Osteocyte (in vitro differentiated cells): Measurements from ENCODE around the gene OAF. TPM values are rescaled to one million over a fixed set of nuclear protein-coding genes. Genes with fewer than 3 reads are reported as not detected.

ENCODE experiments used
- DNase-seq: peaks from one replicate; pipeline ENCODE4 v3.0.0; 2021; ENCODE audit warnings: mixed read lengths; ENCODE audit not compliant: unreplicated experiment; ENCODE audit errors: extremely low spot score
- H3K27ac Mint-ChIP-seq: one replicate; pipeline ENCODE4 v1.8.0; 2021; ENCODE audit warnings: mild to moderate bottlenecking, mixed read lengths; ENCODE audit not compliant: unreplicated experiment
- H3K27me3 Mint-ChIP-seq: one replicate; pipeline ENCODE4 v1.8.0; 2021; ENCODE audit warnings: mixed read lengths; ENCODE audit not compliant: unreplicated experiment
- H3K36me3 Mint-ChIP-seq: one replicate; pipeline ENCODE4 v1.8.0; 2021; ENCODE audit warnings: mixed read lengths; ENCODE audit not compliant: unreplicated experiment
- H3K4me1 Mint-ChIP-seq: one replicate; pipeline ENCODE4 v1.8.0; 2021; ENCODE audit warnings: mixed read lengths; ENCODE audit not compliant: unreplicated experiment
- H3K4me3 Mint-ChIP-seq: one replicate; pipeline ENCODE4 v1.8.0; 2021; ENCODE audit warnings: mild to moderate bottlenecking, moderate library complexity, mixed read lengths; ENCODE audit not compliant: unreplicated experiment
- H3K9me3 Mint-ChIP-seq: one replicate; pipeline ENCODE4 v1.8.0; 2021; ENCODE audit warnings: mixed read lengths; ENCODE audit not compliant: unreplicated experiment
- total RNA-seq: library from RNA; stranded (reverse); gene quantifications from 2 replicates; pipeline ENCODE4 v1.2.1, GENCODE V29; 2021
- TF ChIP-seq, protein P1 (sequence below): fragments of 200-600 bp; sonication (generic); IDR thresholded peaks from 2 replicates; pipeline ENCODE4 v1.5.0; 2021; ENCODE audit warnings: antibody characterized with exemption, mild to moderate bottlenecking, moderate library complexity

The OAF gene
- total RNA-seq, 1 donor from 2014 or later: 10.2 TPM

DNA sequence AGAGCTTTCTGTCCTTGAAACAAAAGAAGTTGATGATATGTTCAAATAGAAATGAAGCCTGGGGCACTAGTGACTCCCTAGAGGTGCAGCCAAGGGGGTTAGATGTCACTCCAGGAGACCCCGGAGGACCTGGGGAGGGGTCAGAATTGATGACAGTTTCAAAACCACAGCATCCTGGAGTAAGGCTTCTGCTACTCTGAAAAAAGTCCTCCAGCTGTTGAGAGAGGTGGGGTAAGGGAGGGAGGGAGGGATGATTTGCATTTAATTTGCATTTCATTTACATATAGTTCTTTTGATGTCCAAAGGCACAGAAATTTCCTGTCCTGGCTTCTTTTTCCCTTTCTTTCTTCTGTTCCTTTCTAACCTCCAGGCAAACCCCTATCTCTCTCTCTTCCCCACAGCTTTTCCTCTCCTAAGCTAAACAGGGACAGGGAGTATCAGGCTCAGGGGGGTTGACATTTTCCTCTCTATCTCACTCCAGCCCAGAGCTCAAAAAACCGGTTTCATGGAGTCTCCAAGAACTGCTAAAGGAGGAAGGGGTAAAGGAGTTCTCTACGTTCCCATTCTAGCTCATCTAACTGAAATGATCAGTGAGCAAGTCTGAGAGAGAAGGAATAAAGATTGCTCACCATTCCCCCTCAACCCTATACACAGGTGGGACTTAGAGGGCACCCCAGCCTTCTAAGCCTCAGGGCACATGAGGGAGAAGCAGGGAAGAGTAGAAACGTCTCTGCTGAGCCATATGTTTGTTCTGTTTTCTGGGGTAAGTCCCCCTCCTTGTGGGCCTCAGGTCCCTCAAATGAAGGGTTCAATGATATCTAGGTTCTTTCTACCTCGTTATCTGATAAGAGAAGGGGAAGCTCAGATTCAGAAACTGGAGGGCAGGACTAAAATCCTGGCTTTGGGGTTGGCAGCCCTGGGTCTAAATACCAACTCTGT is 25.6 kb downstream of the OAF start:
- TF ChIP-seq, protein P1, sequence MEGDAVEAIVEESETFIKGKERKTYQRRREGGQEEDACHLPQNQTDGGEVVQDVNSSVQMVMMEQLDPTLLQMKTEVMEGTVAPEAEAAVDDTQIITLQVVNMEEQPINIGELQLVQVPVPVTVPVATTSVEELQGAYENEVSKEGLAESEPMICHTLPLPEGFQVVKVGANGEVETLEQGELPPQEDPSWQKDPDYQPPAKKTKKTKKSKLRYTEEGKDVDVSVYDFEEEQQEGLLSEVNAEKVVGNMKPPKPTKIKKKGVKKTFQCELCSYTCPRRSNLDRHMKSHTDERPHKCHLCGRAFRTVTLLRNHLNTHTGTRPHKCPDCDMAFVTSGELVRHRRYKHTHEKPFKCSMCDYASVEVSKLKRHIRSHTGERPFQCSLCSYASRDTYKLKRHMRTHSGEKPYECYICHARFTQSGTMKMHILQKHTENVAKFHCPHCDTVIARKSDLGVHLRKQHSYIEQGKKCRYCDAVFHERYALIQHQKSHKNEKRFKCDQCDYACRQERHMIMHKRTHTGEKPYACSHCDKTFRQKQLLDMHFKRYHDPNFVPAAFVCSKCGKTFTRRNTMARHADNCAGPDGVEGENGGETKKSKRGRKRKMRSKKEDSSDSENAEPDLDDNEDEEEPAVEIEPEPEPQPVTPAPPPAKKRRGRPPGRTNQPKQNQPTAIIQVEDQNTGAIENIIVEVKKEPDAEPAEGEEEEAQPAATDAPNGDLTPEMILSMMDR: no peak
- H3K27ac Mint-ChIP-seq: no peak overlapping the region
- no peak overlapping the region for H3K4me3 Mint-ChIP-seq
- DNase-seq: no peak
- no peaks in the 10 kb centered on the region for H3K36me3 Mint-ChIP-seq
- peaks cover 69% of the 10 kb centered on the region for H3K27me3 Mint-ChIP-seq
- H3K9me3 Mint-ChIP-seq: no peaks in the 10 kb centered on the region
- no peaks in the 10 kb centered on the region for H3K4me1 Mint-ChIP-seq

DNA sequence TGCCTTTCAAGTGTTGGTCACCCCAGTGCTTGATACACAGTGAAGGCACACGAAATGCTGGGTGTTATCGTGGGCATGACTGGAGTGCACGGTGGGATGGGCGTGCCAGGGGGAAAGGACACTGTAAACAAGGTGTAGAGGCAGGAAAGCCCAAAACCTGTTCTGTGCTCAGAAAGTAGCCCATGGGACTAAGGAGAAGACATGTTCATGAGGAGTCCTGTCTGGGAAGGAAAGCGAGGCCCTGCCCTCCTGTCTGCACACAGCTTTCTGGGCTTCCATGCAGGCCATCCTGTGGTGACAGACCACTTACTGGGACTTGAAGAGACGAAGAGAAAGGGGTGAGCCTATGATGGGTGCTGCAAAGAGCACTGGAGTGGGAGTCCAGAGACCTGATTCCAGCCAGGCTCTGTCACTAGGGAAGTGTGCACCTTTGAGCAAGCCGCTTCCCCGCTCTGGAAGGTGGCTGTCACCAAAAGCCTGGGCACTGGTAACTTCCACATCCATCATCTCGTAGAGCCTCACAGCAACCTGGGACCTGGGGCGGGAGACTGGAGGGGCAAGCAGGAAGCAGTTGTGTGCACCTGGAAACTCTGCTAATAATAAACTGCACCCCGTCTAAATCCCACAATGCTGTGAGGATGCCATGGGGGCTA is 28.3 kb downstream of the OAF start:
- Mint-ChIP-seq H3K27ac (no peak overlapping the region), H3K36me3 (no peaks in the 10 kb centered on the region), H3K4me3 (no peak overlapping the region), H3K27me3 (peaks cover 82% of the 10 kb centered on the region), H3K9me3 (no peaks in the 10 kb centered on the region), H3K4me1 (no peaks in the 10 kb centered on the region)
- DNase-seq: no peak
- TF ChIP-seq, protein P1: no peak

DNA sequence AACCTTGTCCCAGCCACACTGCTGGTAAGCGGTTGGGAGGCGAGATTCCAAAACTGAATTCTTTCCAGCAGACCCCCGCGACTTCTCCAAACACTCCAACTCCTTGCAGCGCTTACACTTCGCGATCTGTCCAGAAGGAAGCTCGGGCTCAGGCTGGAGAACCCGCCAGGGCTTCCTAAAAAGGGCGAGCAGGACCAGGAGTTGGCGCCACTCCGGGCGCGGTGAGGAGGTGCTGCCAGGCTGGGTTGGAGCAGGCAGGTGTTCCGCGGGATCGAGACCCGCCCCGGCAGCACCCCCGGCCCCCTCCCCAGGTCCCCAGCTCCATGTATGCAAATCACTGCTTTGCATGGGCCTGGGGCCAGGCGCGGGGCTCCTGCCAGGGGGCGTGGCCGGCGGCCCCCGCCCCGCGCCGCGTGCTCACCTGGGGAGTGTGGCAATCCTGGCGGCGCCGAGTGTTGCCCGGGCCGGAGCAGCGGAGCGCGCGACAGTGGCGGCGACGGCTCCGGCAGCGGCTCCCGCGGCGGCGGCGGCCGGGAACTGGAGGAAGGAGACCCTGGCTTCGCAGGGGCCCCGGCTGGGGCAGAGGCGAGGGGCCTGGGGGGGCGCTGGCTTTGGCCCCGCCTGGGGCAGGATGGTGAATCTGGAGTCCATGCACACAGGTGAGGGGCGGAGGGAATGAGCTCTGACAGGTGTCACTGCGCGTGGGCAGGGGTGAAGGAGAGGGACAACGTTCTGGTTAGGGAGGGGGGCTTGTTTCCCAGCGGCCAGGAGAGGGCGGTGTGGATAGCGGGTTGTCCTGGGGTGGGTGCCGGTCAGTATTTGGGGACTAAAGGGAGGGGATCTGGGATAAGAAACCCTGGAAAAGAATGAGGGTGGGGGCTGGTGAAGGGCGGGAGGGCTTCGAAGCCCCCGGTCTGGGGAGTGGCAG is 29.1 kb downstream of the OAF start, which contains the start of gene POU2F3:
Gene POU2F3, plus strand, starts transcription at position 428 of the 928 bp plus-strand sequence. Its CDS starts 204 bp downstream, at position 632.
- peaks cover 86% of the 10 kb centered on the region for H3K27me3 Mint-ChIP-seq

DNA sequence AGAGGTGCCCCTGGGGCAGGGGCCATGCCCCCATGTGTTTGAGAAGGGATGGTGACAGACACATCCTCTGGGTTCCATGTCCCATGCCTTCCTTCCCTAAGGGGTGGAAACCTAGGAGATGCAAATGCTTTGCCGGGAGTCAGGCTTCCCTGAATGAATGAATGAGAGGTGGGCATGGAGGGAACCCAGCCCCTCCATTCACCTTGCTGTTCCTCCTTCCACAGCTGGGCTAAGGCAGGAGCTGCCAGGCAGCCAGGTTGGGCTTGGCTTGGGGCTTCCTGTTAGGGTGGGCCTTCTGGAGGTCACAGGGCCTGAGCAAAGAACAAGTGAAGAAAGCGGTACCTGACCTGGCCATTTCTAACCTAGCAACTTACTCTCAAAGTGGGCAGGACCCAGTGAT is 30.0 kb downstream of the OAF start:
- no peak for DNase-seq
- Mint-ChIP-seq H3K4me3 (no peak overlapping the region), H3K27me3 (peaks cover 87% of the 10 kb centered on the region), H3K27ac (no peak overlapping the region), H3K4me1 (no peaks in the 10 kb centered on the region), H3K36me3 (no peaks in the 10 kb centered on the region), H3K9me3 (no peaks in the 10 kb centered on the region)
- TF ChIP-seq, protein P1: no peak

More for the DNA sequence above, 29.1 kb downstream of the OAF start, which contains the start of gene POU2F3:
- no peak within 1 kb of the TSS for H3K4me3 Mint-ChIP-seq
- no peak for DNase-seq
- TF ChIP-seq, protein P1: no peak
- H3K36me3 Mint-ChIP-seq: no peaks in the 10 kb centered on the region
- no peak within 1 kb of the TSS for H3K27ac Mint-ChIP-seq
- no peaks in the 10 kb centered on the region for H3K4me1 Mint-ChIP-seq
- H3K9me3 Mint-ChIP-seq: no peaks in the 10 kb centered on the region
